Measurements from ENCODE around the gene KIF27.
"Not testable (repeated sequence)": the region's sequence is repeated elsewhere in the genome, so short reads cannot be mapped to it uniquely, and the experiment has no call there.

KIF27 gene, protein sequence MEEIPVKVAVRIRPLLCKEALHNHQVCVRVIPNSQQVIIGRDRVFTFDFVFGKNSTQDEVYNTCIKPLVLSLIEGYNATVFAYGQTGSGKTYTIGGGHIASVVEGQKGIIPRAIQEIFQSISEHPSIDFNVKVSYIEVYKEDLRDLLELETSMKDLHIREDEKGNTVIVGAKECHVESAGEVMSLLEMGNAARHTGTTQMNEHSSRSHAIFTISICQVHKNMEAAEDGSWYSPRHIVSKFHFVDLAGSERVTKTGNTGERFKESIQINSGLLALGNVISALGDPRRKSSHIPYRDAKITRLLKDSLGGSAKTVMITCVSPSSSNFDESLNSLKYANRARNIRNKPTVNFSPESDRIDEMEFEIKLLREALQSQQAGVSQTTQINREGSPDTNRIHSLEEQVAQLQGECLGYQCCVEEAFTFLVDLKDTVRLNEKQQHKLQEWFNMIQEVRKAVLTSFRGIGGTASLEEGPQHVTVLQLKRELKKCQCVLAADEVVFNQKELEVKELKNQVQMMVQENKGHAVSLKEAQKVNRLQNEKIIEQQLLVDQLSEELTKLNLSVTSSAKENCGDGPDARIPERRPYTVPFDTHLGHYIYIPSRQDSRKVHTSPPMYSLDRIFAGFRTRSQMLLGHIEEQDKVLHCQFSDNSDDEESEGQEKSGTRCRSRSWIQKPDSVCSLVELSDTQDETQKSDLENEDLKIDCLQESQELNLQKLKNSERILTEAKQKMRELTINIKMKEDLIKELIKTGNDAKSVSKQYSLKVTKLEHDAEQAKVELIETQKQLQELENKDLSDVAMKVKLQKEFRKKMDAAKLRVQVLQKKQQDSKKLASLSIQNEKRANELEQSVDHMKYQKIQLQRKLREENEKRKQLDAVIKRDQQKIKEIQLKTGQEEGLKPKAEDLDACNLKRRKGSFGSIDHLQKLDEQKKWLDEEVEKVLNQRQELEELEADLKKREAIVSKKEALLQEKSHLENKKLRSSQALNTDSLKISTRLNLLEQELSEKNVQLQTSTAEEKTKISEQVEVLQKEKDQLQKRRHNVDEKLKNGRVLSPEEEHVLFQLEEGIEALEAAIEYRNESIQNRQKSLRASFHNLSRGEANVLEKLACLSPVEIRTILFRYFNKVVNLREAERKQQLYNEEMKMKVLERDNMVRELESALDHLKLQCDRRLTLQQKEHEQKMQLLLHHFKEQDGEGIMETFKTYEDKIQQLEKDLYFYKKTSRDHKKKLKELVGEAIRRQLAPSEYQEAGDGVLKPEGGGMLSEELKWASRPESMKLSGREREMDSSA (N-terminal part only)

GRCh38 chr9:83920927-83921707 is at the start of gene KIF27:
KIF27 (minus strand) TSS chr9:83921432; CDS start chr9:83915591, 5,841 bp downstream.
- peak; percentile 96 for DNase-seq (ENCODE audit: low spot score)

DNA sequence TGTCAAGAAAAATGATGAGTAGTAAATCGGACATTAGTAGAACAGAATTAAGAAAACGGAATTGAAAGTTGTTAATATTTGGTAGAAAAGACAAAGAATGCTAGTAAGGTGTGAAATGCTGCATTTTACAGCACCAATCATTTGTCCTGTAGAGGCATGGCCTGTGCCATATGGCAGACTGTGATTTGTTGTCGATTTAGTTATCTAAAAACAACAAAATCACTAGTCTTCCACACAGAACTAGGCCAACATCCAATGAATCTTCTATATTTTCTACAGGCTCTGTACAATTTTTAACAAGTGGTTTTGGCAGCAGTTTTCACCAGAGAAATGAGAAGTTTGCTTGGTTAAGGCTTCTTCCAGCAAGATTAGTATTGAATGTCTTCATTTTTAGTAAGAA is 48.4 kb upstream of the KIF27 start:
- no peak for DNase-seq (ENCODE audit: low spot score)

DNA sequence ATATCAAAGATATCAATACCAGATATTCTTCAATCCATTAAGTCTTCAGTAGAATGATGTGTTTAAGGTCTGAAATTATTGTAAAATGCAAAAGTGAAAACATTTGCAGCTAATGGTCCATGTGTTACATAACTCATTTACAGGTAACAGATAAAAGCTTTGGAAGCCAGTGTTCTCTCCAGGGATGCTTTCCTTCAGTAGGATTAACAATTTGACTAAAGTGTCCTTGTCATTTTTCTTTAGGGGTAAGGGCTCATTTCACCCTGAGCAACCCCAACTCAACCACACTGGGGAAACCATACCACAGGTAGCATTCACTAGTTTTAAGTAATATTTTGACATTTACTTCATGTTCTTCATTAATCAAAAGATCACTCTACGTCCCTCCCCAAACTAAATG is 45.8 kb upstream of the KIF27 start:
- no peak for DNase-seq (ENCODE audit: low spot score)

DNA sequence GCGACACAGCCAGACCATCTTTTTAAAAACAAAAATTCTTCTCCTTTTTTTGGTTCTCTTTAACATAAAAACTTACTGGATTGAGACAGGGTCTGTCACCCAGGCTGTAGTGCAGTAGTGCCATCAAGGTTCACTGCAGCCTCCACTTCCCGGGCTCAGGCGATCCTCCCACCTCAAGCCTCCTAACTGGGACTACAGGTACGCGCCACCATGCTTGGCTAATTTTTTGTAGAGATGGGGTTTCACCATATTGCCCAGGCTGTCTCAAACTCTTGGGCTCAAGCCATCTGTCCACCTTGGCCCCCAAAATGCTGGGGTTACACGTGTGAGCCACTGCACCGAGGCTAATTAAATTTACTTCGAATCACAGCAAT is 45.0 kb upstream of the KIF27 start:
- DNase-seq (ENCODE audit: low spot score), result no peak

- no peak for DNase-seq (ENCODE audit: low spot score)
Measured at GRCh38 chr9:83965350-83966208, 44.3 kb upstream of the KIF27 start.

- DNase-seq (ENCODE audit: low spot score), result no peak
Measured at GRCh38 chr9:83964973-83965349, 43.7 kb upstream of the KIF27 start.

- peak; percentile 68 for DNase-seq (ENCODE audit: low spot score)
Measured at GRCh38 chr9:83962165-83962564, 40.9 kb upstream of the KIF27 start.

- DNase-seq (ENCODE audit: low spot score), result no peak
Measured at GRCh38 chr9:83960991-83961390, 39.8 kb upstream of the KIF27 start.

GRCh38 chr9:83959061-83959460 is 37.8 kb upstream of the KIF27 start:
- no peak for DNase-seq (ENCODE audit: low spot score)

DNA sequence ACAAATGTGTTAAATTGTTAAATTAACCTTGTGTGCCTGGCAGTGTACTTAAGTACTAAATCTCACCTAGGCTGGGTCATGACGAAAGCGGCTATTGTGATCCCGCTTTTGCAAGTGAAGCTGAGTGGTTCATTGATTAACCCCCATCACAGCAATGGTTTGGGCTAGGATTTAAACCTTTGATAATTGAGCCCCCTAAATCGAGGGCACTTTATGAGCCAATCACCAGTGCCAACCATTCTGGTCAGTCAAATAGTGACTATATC is 35.9 kb upstream of the KIF27 start:
- no peak for DNase-seq (ENCODE audit: low spot score)

DNA sequence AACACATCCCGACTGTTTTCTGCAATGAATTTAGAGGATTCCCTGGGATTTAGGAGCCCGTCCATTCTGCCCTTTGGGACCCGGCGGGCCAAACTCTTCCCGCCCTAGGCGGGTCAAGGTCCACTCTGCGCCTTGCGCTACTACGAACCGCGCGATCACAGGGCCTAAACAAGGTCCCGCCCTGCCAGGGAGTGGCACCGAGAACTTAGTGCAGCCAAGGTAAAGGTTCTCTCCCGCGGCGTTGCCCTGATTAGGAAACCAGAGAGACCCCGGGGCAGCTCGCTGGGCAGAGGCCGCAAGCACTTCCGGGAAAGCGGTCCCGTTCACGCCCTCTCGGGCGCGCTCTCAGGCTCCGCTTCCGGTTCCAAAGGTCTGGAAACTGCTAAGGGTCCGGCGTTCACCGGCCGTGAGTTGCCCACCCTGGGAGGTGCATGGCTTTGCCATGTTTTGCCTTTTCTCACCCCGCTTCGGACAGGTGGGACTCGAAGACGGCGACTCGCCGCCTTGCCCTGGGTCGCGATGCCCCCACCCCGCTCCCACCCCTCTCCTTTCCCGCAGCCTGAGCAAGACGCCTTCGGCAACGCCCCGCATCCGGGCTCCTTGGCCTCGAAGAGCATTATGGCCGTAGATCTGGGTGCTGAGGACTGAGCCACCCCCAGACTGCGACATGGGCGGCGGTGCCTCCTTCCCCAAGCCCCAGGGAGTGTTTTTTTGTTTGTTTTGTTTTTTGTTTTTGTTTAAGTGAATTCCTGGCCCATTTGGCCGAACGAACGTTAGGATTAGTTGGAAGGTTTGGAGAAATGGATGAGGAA is 35.4 kb upstream of the KIF27 start:
- peak; percentile 84 for DNase-seq (ENCODE audit: low spot score)

GRCh38 chr9:83956086-83956435 is 34.8 kb upstream of the KIF27 start:
- DNase-seq (ENCODE audit: low spot score), result no peak

- DNase-seq (ENCODE audit: low spot score), result not testable (repeated sequence)
Measured at GRCh38 chr9:83948096-83948495, 26.9 kb upstream of the KIF27 start.

DNA sequence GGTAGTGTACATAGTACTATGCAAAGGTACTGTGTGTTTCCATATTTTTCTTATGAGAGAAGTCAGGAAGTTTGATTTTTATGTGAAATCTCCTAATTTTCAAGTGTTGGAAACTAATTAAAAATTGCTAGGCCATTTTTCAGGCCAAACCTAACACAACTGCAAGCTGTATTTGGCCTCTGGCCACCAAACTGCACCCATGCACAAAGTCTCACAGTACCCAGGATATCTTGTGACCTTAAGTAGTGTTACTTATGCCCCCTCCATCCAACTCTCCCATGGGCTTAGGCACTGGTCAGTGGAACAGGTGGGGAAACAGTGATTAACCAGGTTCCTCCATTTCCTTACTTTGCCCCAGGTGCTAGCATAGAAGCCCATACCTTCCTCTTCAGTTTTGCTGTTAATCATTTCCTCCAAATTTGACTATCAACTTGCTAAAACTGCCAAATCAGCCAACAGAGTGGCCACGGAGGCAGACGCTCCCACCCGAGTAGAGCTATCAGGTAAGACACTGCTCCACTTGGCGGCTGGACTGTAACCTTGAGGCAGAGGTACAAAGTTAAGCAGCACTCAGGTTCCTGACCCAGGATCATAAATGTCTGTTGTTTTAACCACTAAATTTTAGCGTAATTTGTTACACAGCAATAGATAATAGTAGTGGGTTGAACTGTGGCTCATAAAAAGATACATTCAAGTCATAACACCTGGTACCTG is 19.5 kb upstream of the KIF27 start:
- no peak for DNase-seq (ENCODE audit: low spot score)

DNA sequence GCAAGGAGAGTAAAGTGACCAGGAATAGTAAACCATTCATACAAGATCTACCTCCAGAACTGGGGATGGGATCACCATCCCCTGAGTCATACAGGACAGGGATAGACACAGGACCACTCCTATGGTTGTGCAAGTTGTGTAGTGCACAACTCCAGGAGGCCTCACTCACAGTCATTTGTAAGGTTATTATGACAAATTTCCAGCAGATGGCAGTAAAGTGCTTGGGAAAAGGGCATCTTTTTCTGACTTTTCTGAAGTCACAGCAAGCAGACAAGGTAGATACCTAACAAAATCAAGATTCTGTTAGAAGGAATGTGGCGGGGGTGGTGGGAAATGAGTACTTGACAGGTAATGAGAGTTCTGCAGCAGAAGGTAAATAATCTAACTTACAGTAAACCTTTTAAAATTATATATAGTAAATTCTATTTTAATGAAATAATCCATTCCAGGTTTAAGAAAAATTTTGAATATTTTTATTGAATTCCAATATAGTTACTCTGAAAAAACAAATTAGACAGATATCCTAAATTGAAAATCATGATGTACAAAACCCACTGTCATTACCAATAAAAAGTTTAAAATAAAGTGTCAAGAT is 16.7 kb upstream of the KIF27 start:
- DNase-seq (ENCODE audit: low spot score), result peak; percentile 70

- no peak for DNase-seq (ENCODE audit: low spot score)
Measured at GRCh38 chr9:83936523-83936922, 15.3 kb upstream of the KIF27 start.

DNA sequence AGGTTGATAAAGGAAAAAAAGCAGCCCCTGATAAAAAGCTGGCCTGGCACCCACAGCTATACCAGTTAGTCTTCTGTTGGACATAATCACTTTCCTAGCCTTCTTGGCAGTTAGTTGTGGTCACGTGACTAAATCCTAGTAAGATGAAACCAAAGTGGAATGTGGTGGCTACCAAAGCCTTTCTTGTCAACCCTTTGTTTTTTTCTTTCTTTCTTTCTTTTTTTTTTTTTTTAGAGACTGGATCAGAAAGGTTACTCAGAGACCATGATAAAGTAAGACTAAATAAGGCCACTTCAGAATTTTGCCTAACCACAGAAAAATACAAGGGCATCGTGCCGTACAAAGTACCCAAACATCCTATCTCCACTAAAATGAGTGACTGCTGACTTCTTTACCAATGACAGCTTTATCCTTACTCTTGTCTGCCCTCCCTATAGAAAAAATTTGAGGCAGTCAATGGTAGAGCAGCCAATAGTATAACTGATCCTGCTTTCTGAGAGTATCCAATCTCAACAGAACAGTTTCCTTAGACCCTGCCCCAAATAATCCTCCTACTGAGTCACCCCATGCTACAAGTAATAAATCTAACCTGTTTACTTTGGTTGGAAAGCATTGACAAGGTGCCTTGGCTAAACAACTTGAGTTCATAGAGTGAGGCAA is 14.2 kb upstream of the KIF27 start:
- DNase-seq (ENCODE audit: low spot score), result peak; percentile 23

DNA sequence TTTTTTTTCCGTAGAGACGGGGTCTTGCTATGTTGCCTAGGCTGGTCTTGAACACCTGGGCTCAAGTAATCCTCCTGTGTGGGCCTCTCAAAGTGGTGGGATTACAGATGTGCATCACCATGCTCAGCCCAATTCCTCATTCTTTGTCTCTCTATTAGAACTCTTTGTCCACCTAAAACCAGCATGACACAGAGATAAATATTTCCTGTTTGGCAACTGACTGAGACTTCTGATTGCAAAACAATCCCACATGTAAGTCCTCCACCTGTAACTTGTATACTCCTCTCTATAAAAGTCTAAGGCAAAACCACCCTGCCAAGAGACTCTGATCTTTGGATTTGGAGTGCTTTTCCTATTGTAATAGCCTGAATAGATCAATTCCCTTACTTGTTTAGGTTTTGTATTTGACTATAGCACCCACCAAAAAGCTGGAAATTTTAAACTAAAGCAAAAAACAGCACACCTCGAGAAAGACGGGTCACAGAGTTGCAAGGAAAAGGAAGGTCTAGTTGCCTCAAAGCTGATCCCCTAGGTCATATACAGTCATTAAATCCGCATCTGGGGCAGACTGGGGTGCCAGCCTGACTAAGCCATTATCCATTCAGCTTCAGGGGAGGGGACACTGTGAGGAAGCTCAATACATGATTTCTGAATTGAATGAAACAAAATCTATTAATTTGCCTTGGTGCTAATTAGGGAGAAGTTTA is 13.5 kb upstream of the KIF27 start:
- peak; percentile 33 for DNase-seq (ENCODE audit: low spot score)
